HG03558 (cell line): ENCODE data around the gene SERPINB3.
"Not testable (repeated sequence)": the region's sequence is repeated elsewhere in the genome, so short reads cannot be mapped to it uniquely, and the experiment has no call there.

ENCODE experiments used
- ATAC-seq: cut with Tn5 transposase; IDR thresholded peaks from one replicate; pipeline ENCODE4 v1.9.1; 2021; ENCODE audit warnings: moderate number of reproducible peaks; ENCODE audit not compliant: unreplicated experiment; ENCODE audit errors: extremely low read depth

The SERPINB3 gene

GRCh38 chr18:63648241-63648640 lies 13.5 kb downstream of the SERPINB3 start:
- no peak for ATAC-seq

- no peak for ATAC-seq
Observed at GRCh38 chr18:63646936-63647335, 14.8 kb downstream of the SERPINB3 start.

- not testable (repeated sequence) for ATAC-seq
Observed at GRCh38 chr18:63644694-63645093, 17.0 kb downstream of the SERPINB3 start.

GRCh38 chr18:63644142-63644541 lies 17.6 kb downstream of the SERPINB3 start, which contains the start of gene SERPINB4:
SERPINB4 (minus strand) TSS chr18:63644256; CDS start chr18:63643577, 679 bp downstream.
- ATAC-seq, result not testable (repeated sequence)

GRCh38 chr18:63642668-63643356 lies 18.9 kb downstream of the SERPINB3 start:
- ATAC-seq, result not testable (repeated sequence)

- not testable (repeated sequence) for ATAC-seq
Observed at GRCh38 chr18:63641157-63641680, 20.5 kb downstream of the SERPINB3 start.

- ATAC-seq, result no peak
Observed at GRCh38 chr18:63637703-63638102, 24.0 kb downstream of the SERPINB3 start.

GRCh38 chr18:63627819-63628218 lies 33.9 kb downstream of the SERPINB3 start:
- no peak for ATAC-seq

- no peak for ATAC-seq
Observed at GRCh38 chr18:63626431-63626830, 35.3 kb downstream of the SERPINB3 start.

- ATAC-seq, result no peak
Observed at GRCh38 chr18:63624863-63625262, 36.8 kb downstream of the SERPINB3 start.

GRCh38 chr18:63619661-63620060 lies 42.0 kb downstream of the SERPINB3 start:
- ATAC-seq, result no peak

- no peak for ATAC-seq
Observed at GRCh38 chr18:63617915-63618234, 43.8 kb downstream of the SERPINB3 start.

- ATAC-seq, result no peak
Observed at GRCh38 chr18:63617049-63617914, 44.4 kb downstream of the SERPINB3 start.

- ATAC-seq, result no peak
Observed at GRCh38 chr18:63613420-63613819, 48.3 kb downstream of the SERPINB3 start.

GRCh38 chr18:63606526-63606925 lies 55.2 kb downstream of the SERPINB3 start:
- ATAC-seq, result no peak
